22Rv1 (cell line): ENCODE measurements around the gene P3H3.

ENCODE experiments used
- CTCF ChIP-seq: fragments of 450-650 bp; IDR thresholded peaks from 2 replicates; pipeline ENCODE4 v1.5.1; 2017; ENCODE audit warnings: mild to moderate bottlenecking
- ZFX ChIP-seq: fragments of 450-650 bp; IDR thresholded peaks from 2 replicates; pipeline ENCODE4 v1.6.1; 2017; ENCODE audit warnings: antibody characterized with exemption, borderline replicate concordance

- TF ChIP-seq CTCF (no peak), ZFX (no peak)
These were observed 21.0 kb upstream of the P3H3 start for GRCh38 chr12:6807170-6807569.
